Upper lobe of left lung (tissue), 4 donors: Measurements from ENCODE around the gene TJAP1.

ENCODE experiments used
- POLR2A ChIP-seq, 4 donors: fragments of 450-650 bp; IDR thresholded peaks; one replicate each; pipeline ENCODE4 v1.5.1; 2016 to 2017; ENCODE audit warnings: antibody characterized with exemption in 4 of 4, mild to moderate bottlenecking in 2 of 4
- POLR2AphosphoS5 ChIP-seq, 2 donors: sonication (generic); formaldehyde crosslinking; IDR thresholded peaks; one replicate each; pipeline ENCODE4 v1.5.1; 2017; ENCODE audit warnings: antibody characterized with exemption in 2 of 2
- TF ChIP-seq, protein P1 (sequence below), 6 experiments: fragments of 450-650 bp in 4 of 6; fragments of 200-600 bp in 2 of 6; sonication (generic) in 2 of 6; IDR thresholded peaks; one replicate each; pipeline ENCODE4 v1.5.1; 2016 to 2019; ENCODE audit warnings: antibody characterized with exemption in 6 of 6

- TF ChIP-seq, protein P1, sequence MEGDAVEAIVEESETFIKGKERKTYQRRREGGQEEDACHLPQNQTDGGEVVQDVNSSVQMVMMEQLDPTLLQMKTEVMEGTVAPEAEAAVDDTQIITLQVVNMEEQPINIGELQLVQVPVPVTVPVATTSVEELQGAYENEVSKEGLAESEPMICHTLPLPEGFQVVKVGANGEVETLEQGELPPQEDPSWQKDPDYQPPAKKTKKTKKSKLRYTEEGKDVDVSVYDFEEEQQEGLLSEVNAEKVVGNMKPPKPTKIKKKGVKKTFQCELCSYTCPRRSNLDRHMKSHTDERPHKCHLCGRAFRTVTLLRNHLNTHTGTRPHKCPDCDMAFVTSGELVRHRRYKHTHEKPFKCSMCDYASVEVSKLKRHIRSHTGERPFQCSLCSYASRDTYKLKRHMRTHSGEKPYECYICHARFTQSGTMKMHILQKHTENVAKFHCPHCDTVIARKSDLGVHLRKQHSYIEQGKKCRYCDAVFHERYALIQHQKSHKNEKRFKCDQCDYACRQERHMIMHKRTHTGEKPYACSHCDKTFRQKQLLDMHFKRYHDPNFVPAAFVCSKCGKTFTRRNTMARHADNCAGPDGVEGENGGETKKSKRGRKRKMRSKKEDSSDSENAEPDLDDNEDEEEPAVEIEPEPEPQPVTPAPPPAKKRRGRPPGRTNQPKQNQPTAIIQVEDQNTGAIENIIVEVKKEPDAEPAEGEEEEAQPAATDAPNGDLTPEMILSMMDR (IDR thresholded peaks at IDR 0.05), result no peak
- TF ChIP-seq POLR2A (IDR thresholded peaks at IDR 0.05), result no peak
- TF ChIP-seq POLR2AphosphoS5 (IDR thresholded peaks at IDR 0.05), result no peak
Observed at GRCh38 chr6:43517505-43518357, 40.4 kb downstream of the TJAP1 start.
